DOHH2 (cell line): ENCODE results near the gene CKS1B.

Source experiments
- H3F3A ChIP-seq: fragments of 200-600 bp; sonication (generic), shearing (Covaris generic); 2 replicates; pipeline ENCODE4 v1.6.0; 2016; ENCODE audit warnings: antibody characterized with exemption, mild to moderate bottlenecking; ENCODE audit not compliant: control insufficient read depth, insufficient read depth
- H3K27ac ChIP-seq: fragments of 200-600 bp; sonication (generic); 2 replicates; pipeline ENCODE4 v1.5.1; 2014; ENCODE audit warnings: low read depth, mild to moderate bottlenecking, low read length, moderate library complexity
- H3K27me3 ChIP-seq: fragments of 200-600 bp; sonication (generic); 2 replicates; pipeline ENCODE4 v1.6.1; 2014; ENCODE audit warnings: mild to moderate bottlenecking, low read length, mixed read lengths; ENCODE audit not compliant: control insufficient read depth
- H3K36me3 ChIP-seq: fragments of 200-600 bp; sonication (generic); 2 replicates; pipeline ENCODE4 v1.6.1; 2014; ENCODE audit warnings: mild to moderate bottlenecking, low read length, moderate library complexity, mixed read lengths; ENCODE audit not compliant: control insufficient read depth
- H3K4me1 ChIP-seq: fragments of 200-600 bp; sonication (generic); 2 replicates; pipeline ENCODE4 v1.6.1; 2014; ENCODE audit warnings: mild to moderate bottlenecking, low read length, mixed read lengths; ENCODE audit not compliant: control insufficient read depth
- H3K4me2 ChIP-seq: fragments of 200-600 bp; sonication (generic); 2 replicates; pipeline ENCODE4 v1.6.0; 2014; ENCODE audit warnings: mild to moderate bottlenecking, low read length, moderate library complexity
- H3K4me3 ChIP-seq: fragments of 200-600 bp; sonication (generic); 2 replicates; pipeline ENCODE4 v1.5.1; 2014; ENCODE audit warnings: mild to moderate bottlenecking, low read length, mixed read lengths
- H3K79me2 ChIP-seq: fragments of 200-600 bp; sonication (generic); 2 replicates; pipeline ENCODE4 v1.6.1; 2014; ENCODE audit warnings: mild to moderate bottlenecking, low read length, mixed read lengths; ENCODE audit not compliant: control insufficient read depth
- H3K9me2 ChIP-seq: fragments of 200-600 bp; sonication (generic); replicated peaks from 2 replicates; pipeline ENCODE4 v1.6.1; 2014; ENCODE audit warnings: mild to moderate bottlenecking, low read length, mixed read lengths; ENCODE audit not compliant: control insufficient read depth
- H3K9me3 ChIP-seq: fragments of 200-600 bp; sonication (generic); 2 replicates; pipeline ENCODE4 v1.6.1; 2014; ENCODE audit warnings: antibody characterized with exemption, low read length, mixed read lengths; ENCODE audit not compliant: control insufficient read depth, insufficient read depth
- H4K20me1 ChIP-seq: fragments of 200-600 bp; sonication (generic); 2 replicates; pipeline ENCODE4 v1.6.0; 2014; ENCODE audit warnings: low read depth, mild to moderate bottlenecking, antibody characterized with exemption, low read length, moderate library complexity; ENCODE audit not compliant: control insufficient read depth, insufficient read depth
- CTCF ChIP-seq: fragments of 200-600 bp; sonication (generic); IDR thresholded peaks from one replicate; pipeline ENCODE4 v1.5.1; 2014; ENCODE audit warnings: antibody characterized with exemption, mild to moderate bottlenecking, low read depth, low read length; ENCODE audit not compliant: poor library complexity, severe bottlenecking
- EZH2phosphoT487 ChIP-seq: fragments of 200-600 bp; sonication (generic); IDR thresholded peaks from 2 replicates; pipeline ENCODE4 v1.6.1; 2017; ENCODE audit warnings: borderline replicate concordance, mild to moderate bottlenecking, antibody characterized with exemption, low read length, moderate library complexity, mixed read lengths

Gene CKS1B

GRCh38 chr1:154998201-154998780 lies 23.8 kb downstream of the CKS1B start:
- Histone ChIP-seq H3K4me1 (peaks cover 27% of the 10 kb centered on the region), H3F3A (peaks cover 31% of the 10 kb centered on the region), H3K4me2 (peak overlapping the region; percentile 81; the same call in 1 of the 2 replicates), H3K36me3 (no peaks in the 10 kb centered on the region), H3K9me3 (no peaks in the 10 kb centered on the region), H3K4me3 (peak overlapping the region; percentile 92), H4K20me1 (no peaks in the 10 kb centered on the region), H3K27ac (no peak overlapping the region), H3K27me3 (no peaks in the 10 kb centered on the region), H3K79me2 (peaks cover 7% of the 10 kb centered on the region), H3K9me2 (no peaks in the 10 kb centered on the region)
- TF ChIP-seq EZH2phosphoT487 = no peak
- peak; percentile 59 for TF ChIP-seq CTCF

DNA sequence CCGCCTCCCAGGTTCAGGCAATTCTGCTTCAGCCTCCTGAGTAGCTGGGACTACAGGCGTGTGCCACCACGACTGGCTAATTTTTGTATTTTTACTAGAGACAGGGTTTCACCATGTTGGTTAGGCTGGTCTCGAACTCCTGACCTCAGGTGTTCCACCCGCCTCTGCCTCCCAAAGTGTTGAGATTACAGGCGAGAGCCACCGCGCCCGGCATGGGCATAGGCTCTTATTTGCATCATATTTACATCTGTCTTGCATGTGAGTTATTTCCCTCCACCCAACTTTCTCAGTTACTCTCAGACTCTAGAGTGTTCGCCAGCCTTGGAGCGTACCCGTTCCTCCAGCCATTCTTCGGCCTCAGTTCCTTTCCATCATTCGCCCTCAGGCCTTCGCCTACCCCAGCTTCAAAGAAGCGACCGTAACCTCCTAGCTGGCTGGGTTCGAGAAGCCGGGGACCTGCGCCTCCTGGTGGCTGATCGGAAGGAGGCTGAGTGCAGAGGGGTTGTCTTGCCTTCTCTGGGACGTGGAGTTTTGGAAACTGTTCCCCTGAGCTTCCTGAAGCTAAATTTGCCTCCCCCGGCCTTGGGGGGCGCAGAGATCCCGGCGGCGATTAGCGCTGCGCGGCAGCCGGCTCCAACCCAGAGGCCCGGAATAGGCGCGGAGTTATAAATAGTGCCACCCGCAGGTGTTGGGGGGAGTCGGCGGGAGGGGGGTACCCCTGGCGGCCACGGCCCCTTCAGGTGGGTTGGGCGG lies 24.5 kb downstream of the CKS1B start:
- Histone ChIP-seq H4K20me1 (no peaks in the 10 kb centered on the region), H3K27me3 (no peaks in the 10 kb centered on the region), H3K27ac (peak overlapping the region; percentile 76), H3K9me3 (no peaks in the 10 kb centered on the region), H3K4me3 (peak overlapping the region; percentile 92), H3K79me2 (peaks cover 14% of the 10 kb centered on the region), H3K4me2 (peak overlapping the region; percentile 81), H3F3A (peaks cover 27% of the 10 kb centered on the region), H3K36me3 (no peaks in the 10 kb centered on the region), H3K4me1 (peaks cover 33% of the 10 kb centered on the region), H3K9me2 (no peaks in the 10 kb centered on the region)
- peak; percentile 97 for TF ChIP-seq CTCF
- TF ChIP-seq EZH2phosphoT487 = no peak

- peak overlapping the region; percentile 76 for H3K27ac ChIP-seq
- no peaks in the 10 kb centered on the region for H3K9me2 ChIP-seq
- H3K36me3 ChIP-seq = no peaks in the 10 kb centered on the region
- H3K27me3 ChIP-seq = no peaks in the 10 kb centered on the region
- no peak for TF ChIP-seq EZH2phosphoT487
- no peak for TF ChIP-seq CTCF
- H3K4me3 ChIP-seq = peak overlapping the region; percentile 92
- H3K79me2 ChIP-seq = peaks cover 22% of the 10 kb centered on the region
- peaks cover 30% of the 10 kb centered on the region for H3F3A ChIP-seq
- H4K20me1 ChIP-seq = no peaks in the 10 kb centered on the region
- no peaks in the 10 kb centered on the region for H3K9me3 ChIP-seq
- peaks cover 41% of the 10 kb centered on the region for H3K4me1 ChIP-seq
- H3K4me2 ChIP-seq = peak overlapping the region; percentile 81
These were observed 25.3 kb downstream of the CKS1B start for GRCh38 chr1:154999571-155000410.
